Bone marrow (tissue), 2 donors: ENCODE measurements around the gene C1orf141.
"Not testable (repeated sequence)": the region's sequence is repeated elsewhere in the genome, so short reads cannot be mapped to it uniquely, and the experiment has no call there.

ENCODE experiments used
- DNase-seq, 2 donors: peaks; one replicate each; lab custom pipeline; 2025; lab: John Stamatoyannopoulos, UW

Gene C1orf141

GRCh38 chr1:67142931-67143330 is 8.2 kb upstream of the C1orf141 start:
- DNase-seq, result no peak

- not testable (repeated sequence) for DNase-seq
Observed at GRCh38 chr1:67141832-67142231, 7.1 kb upstream of the C1orf141 start.

GRCh38 chr1:67140460-67140859 is 5.7 kb upstream of the C1orf141 start:
- no peak for DNase-seq

GRCh38 chr1:67138813-67139499 is 4.2 kb upstream of the C1orf141 start:
- no peak for DNase-seq

- no peak for DNase-seq
Observed at GRCh38 chr1:67137307-67137753, 2.6 kb upstream of the C1orf141 start.

GRCh38 chr1:67135354-67135753 is 584 bp upstream of the C1orf141 start:
- DNase-seq, result no peak

GRCh38 chr1:67133177-67133576 is 1.6 kb downstream of the C1orf141 start:
- DNase-seq, result no peak

- DNase-seq, result no peak
Observed at GRCh38 chr1:67130673-67131072, 4.1 kb downstream of the C1orf141 start.

- no peak for DNase-seq
Observed at GRCh38 chr1:67126974-67127373, 7.8 kb downstream of the C1orf141 start.

GRCh38 chr1:67126111-67126746 is 8.5 kb downstream of the C1orf141 start:
- no peak for DNase-seq

- DNase-seq, result no peak
Observed at GRCh38 chr1:67124455-67124854, 10.3 kb downstream of the C1orf141 start.

- DNase-seq, result no peak
Observed at GRCh38 chr1:67120855-67121619, 13.7 kb downstream of the C1orf141 start.

GRCh38 chr1:67118646-67119045 is 16.1 kb downstream of the C1orf141 start:
- no peak for DNase-seq

- no peak for DNase-seq
Observed at GRCh38 chr1:67118191-67118590, 16.6 kb downstream of the C1orf141 start.

GRCh38 chr1:67114162-67114561 is 20.6 kb downstream of the C1orf141 start:
- DNase-seq, result no peak

GRCh38 chr1:67110352-67110751 is 24.4 kb downstream of the C1orf141 start:
- peak in 1 of 2 donors; percentile 10 for DNase-seq

GRCh38 chr1:67105508-67105907 is 29.3 kb downstream of the C1orf141 start:
- DNase-seq, result no peak

- no peak for DNase-seq
Observed at GRCh38 chr1:67103548-67103947, 31.2 kb downstream of the C1orf141 start.

- no peak for DNase-seq
Observed at GRCh38 chr1:67100833-67101232, 33.9 kb downstream of the C1orf141 start.

- no peak for DNase-seq
Observed at GRCh38 chr1:67097305-67097704, 37.5 kb downstream of the C1orf141 start.

GRCh38 chr1:67094191-67094590 is 40.6 kb downstream of the C1orf141 start:
- no peak for DNase-seq

GRCh38 chr1:67089685-67090208 is 45.0 kb downstream of the C1orf141 start:
- DNase-seq, result no peak

- DNase-seq, result no peak
Observed at GRCh38 chr1:67088440-67088839, 46.3 kb downstream of the C1orf141 start.
